Lower lobe of right lung (tissue), 2 donors: ENCODE results near the gene F2RL1. TPM values are rescaled to one million over a fixed set of nuclear protein-coding genes. Genes with fewer than 3 reads are reported as not detected.

Experiments
- ATAC-seq, 2 donors: fragments of 200-7000 bp; cut with Tn5 transposase; one replicate each; pipeline ENCODE4 v1.9.1; 2020 to 2022; ENCODE audit warnings: mild to moderate bottlenecking in 2 of 2, moderate library complexity in 2 of 2
- DNase-seq: peaks from one replicate; pipeline ENCODE4 v3.0.0-alpha.2; 2020
- H3K27ac ChIP-seq: fragments of 200-600 bp; one replicate; pipeline ENCODE4 v1.8.0; 2022
- H3K27me3 ChIP-seq: fragments of 200-600 bp; one replicate; pipeline ENCODE4 v1.8.0; 2022; ENCODE audit warnings: low read depth
- H3K36me3 ChIP-seq: fragments of 200-600 bp; one replicate; pipeline ENCODE4 v1.8.0; 2022; ENCODE audit warnings: mild to moderate bottlenecking
- H3K4me1 ChIP-seq: fragments of 200-600 bp; one replicate; pipeline ENCODE4 v1.8.0; 2022
- H3K4me3 ChIP-seq: fragments of 200-600 bp; one replicate; pipeline ENCODE4 v1.8.0; 2022; ENCODE audit warnings: mild to moderate bottlenecking
- H3K9me3 ChIP-seq: fragments of 200-600 bp; one replicate; pipeline ENCODE4 v1.8.0; 2022
- intact Hi-C: fragments of 100-400 bp; cut with DNase I; formaldehyde crosslinking; loops from one replicate; pipeline ENCODE4 v1.11.0; 2022
- total RNA-seq: library from RNA; stranded (reverse); fragmentation: NEBNext Ultra II Directional; extraction: Animal tissue kit (Norgen Biotek cat#: 25700); gene quantifications from one replicate; pipeline ENCODE4 v1.2.1, GENCODE V29; 2021
- TF ChIP-seq, protein P1 (sequence below): fragments of 200-600 bp; IDR thresholded peaks from one replicate; pipeline ENCODE4 v1.8.0; 2022; ENCODE audit warnings: antibody characterized with exemption, mild to moderate bottlenecking
- donor health status: DM: no; HTN: yes; CAD: no; lungs with severe emphysema.

The F2RL1 gene
- total RNA-seq, 1 donor from 2014 or later = 5.9 TPM

DNA sequence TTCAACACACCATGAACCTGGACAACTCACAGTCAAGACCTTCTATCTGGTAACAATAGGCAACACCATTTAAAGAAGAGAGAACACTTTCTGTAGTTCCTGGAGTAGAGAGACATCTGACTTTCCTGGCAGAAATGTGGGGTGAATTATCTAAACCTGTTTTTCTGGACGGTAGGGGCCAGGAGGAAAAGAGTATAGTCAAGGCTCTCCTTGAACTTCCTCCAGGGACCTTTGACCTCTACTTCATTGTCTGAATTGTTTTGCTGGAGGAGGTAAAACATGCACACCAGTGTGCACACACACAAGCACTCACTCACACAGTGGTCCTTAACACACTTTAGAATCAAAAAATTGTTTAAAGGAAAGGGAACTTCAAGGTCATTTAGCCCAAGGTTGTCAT lies 44.2 kb downstream of the F2RL1 start:
- Histone ChIP-seq H3K9me3 (no peaks in the 10 kb centered on the region), H3K27ac (no peak overlapping the region), H3K4me3 (no peak overlapping the region), H3K4me1 (no peaks in the 10 kb centered on the region), H3K36me3 (no peaks in the 10 kb centered on the region), H3K27me3 (no peaks in the 10 kb centered on the region)
- intact Hi-C loops = no loop called here
- DNase-seq (no peak), ATAC-seq (no peak)
- TF ChIP-seq, protein P1, sequence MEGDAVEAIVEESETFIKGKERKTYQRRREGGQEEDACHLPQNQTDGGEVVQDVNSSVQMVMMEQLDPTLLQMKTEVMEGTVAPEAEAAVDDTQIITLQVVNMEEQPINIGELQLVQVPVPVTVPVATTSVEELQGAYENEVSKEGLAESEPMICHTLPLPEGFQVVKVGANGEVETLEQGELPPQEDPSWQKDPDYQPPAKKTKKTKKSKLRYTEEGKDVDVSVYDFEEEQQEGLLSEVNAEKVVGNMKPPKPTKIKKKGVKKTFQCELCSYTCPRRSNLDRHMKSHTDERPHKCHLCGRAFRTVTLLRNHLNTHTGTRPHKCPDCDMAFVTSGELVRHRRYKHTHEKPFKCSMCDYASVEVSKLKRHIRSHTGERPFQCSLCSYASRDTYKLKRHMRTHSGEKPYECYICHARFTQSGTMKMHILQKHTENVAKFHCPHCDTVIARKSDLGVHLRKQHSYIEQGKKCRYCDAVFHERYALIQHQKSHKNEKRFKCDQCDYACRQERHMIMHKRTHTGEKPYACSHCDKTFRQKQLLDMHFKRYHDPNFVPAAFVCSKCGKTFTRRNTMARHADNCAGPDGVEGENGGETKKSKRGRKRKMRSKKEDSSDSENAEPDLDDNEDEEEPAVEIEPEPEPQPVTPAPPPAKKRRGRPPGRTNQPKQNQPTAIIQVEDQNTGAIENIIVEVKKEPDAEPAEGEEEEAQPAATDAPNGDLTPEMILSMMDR = no peak

DNA sequence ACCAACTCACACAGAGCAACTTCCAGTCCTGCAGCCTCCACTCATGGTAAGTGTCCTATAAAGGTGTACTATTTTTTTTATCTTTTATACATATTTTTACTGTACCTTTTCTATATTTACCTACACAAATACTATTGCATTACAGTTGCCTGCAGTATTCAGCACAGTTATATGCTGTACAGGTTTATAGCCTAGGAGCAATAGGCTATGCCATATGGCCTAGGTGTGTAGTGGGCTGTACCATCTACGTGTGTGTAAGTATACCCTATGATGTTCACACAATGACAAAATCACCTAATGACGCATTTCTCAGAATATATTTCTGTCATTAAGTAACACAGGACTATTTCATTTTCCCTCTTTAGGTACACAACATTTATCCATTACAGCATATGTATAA lies 47.7 kb downstream of the F2RL1 start:
- intact Hi-C loops = no loop called here
- no peak overlapping the region for H3K4me3 ChIP-seq
- DNase-seq (no peak), ATAC-seq (no peak)
- H3K27ac ChIP-seq = no peak overlapping the region
- TF ChIP-seq, protein P1 = no peak
- H3K9me3 ChIP-seq = no peaks in the 10 kb centered on the region
- H3K4me1 ChIP-seq = no peaks in the 10 kb centered on the region
- no peaks in the 10 kb centered on the region for H3K36me3 ChIP-seq
- H3K27me3 ChIP-seq = no peaks in the 10 kb centered on the region

DNA sequence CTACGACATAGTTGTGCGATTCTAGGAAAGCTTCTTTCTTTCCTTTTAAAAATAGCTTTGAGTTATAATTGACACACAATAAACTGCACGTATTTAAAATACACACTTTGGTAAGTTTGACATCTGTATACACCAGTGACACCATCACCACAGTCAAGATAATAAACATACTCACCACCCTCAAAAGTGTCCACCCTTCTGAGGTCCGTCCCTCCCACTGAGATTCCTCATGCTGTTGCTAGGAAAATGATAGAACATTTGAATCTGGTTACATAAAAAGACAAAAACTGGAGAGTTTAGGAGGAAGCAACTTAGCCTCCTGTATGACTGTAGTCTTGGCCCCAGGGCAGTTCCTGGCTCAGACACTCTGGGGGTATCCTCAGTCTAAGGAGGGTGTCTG lies 48.2 kb downstream of the F2RL1 start:
- intact Hi-C loops = no loop called here
- Histone ChIP-seq H3K27me3 (no peaks in the 10 kb centered on the region), H3K36me3 (no peaks in the 10 kb centered on the region), H3K9me3 (no peaks in the 10 kb centered on the region), H3K4me3 (no peak overlapping the region), H3K27ac (no peak overlapping the region), H3K4me1 (no peaks in the 10 kb centered on the region)
- no peak for DNase-seq
- TF ChIP-seq, protein P1 = no peak
- ATAC-seq = no peak

DNA sequence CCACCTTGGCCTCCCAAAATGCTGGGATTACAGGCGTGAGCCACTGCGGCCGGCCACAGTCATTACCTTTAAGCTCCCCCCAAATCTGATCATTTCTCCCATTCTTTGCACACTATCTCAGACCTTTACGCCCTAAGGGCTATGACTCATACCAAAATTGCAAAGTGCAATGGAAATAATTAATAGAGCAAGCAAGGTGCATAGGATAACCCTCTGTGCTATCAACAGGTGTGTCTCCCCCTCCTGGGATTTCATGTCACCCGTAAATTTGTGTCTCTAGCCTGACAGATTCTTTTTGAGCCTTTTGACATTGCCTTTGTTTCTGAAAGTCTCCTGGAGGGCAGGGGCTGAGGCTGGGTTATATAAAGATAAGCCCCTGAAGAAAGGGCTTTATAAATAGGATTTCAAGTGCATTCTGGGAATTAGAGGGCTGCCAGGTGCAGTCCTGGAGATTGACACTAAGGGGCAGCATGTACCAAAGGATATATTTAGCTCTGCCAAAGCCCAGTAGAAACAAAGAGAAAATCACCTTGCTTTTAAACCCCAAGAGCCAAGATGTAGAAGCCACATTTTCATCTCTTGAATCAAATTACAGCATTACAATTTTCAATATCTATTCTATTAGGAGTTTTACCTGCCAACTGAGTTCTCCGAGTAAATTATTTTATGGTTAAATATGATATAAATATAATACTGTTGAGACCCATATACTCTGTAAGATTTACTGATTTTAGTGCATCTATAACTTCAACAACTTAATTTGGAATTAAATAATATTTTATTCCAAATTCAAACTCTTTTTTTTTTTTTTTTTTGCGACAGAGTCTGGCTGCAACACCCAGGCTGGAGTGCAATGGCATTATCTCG lies 49.2 kb downstream of the F2RL1 start:
- H3K4me3 ChIP-seq = no peak overlapping the region
- no peak overlapping the region for H3K27ac ChIP-seq
- DNase-seq = no peak
- no peaks in the 10 kb centered on the region for H3K36me3 ChIP-seq
- H3K27me3 ChIP-seq = no peaks in the 10 kb centered on the region
- no peaks in the 10 kb centered on the region for H3K4me1 ChIP-seq
- ATAC-seq = peak; percentile 85 to 89
- TF ChIP-seq, protein P1 = peak; percentile 77
- intact Hi-C loops = no loop called here
- no peaks in the 10 kb centered on the region for H3K9me3 ChIP-seq

DNA sequence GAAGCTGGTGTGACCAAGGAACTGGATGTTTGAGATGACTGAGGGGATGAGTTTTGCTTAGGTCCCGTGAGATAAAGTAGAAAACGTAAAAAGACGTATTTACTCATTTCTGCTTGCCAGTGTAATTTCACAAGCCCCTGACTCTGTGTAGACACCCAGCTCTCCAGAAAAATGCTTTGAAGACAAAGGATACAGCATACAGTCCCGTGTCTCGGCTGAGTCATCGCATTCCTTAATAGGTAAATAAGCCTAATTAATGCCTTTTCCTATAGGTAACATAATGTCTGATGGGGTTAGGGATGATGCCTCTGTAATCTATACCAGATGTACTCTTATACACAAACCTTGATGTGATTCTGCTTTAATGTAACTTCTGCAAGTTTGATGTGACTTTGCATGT lies 51.2 kb downstream of the F2RL1 start:
- no peak overlapping the region for H3K27ac ChIP-seq
- TF ChIP-seq, protein P1 = no peak
- intact Hi-C loops = no loop called here
- no peaks in the 10 kb centered on the region for H3K9me3 ChIP-seq
- no peaks in the 10 kb centered on the region for H3K36me3 ChIP-seq
- H3K27me3 ChIP-seq = no peaks in the 10 kb centered on the region
- no peaks in the 10 kb centered on the region for H3K4me1 ChIP-seq
- no peak overlapping the region for H3K4me3 ChIP-seq
- ATAC-seq (no peak), DNase-seq (no peak)
